Fibroblast of skin of right biceps (primary cell): ENCODE measurements around the gene ROBO1.

ENCODE experiments used
- DNase-seq: peaks from one replicate; pipeline ENCODE4 v3.0.0-alpha.2; 2013

Gene ROBO1

GRCh38 chr3:78580681-78581080, 1187.1 kb downstream of the ROBO1 start:
- DNase-seq: peak; percentile 8

DNA sequence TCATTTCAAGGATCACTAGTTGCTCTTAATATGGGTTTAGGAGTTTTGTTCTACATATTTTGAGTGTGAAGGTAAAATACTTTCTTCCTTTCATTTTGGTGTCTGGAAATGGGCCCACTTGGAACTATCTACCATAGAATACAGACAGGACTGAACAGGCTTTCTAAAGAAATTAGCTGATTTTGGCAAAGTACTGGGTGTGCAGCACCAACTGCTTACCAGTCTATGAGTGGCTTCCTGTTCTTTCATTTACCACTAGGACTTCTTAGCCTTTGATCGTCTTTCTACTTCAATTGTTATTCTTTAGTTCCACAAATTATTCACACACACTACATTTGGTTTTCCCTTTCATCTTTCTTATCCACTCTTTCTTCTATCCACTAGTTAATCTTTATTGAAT, 1196.3 kb downstream of the ROBO1 start:
- DNase-seq: no peak

DNA sequence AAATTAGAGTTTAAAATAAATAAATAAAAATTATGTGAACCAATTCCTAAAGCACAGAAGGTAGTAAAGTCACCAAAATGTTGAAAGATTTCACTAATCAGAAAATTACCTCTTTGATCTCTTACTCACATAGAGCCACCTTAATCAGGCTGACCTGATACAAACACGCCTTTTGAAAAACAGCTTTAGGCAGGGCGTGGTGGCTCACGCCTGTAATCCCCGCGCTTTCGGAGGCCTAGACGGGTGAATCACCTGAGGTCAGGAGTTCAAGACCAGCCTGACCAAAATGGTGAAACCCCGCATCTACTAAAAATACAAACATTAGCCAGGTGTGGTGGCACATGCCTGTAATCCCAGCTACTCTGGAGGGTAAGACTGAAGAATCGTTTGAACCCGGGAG, 1197.3 kb downstream of the ROBO1 start:
- DNase-seq: no peak

- DNase-seq: no peak
Observed at GRCh38 chr3:78569804-78570203, 1198.0 kb downstream of the ROBO1 start.

DNA sequence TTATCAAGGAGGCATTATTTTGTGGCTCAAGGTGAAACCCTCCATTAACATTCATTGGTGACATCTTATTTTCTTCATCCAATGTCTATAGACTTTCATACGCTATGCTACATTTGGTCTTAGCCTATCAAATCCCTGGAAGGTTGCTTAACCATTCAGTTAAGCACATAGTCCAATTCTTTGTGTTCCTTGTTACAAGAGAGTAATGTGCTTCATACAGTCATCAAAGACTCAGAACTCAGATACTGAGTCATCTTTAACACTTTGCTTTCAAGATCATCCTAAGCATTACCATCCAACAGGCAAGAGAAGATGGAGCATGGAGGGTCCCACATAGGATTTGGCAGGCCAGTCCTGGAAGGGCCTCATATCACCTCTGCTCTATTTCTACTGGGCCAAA, 1202.1 kb downstream of the ROBO1 start:
- DNase-seq: no peak

DNA sequence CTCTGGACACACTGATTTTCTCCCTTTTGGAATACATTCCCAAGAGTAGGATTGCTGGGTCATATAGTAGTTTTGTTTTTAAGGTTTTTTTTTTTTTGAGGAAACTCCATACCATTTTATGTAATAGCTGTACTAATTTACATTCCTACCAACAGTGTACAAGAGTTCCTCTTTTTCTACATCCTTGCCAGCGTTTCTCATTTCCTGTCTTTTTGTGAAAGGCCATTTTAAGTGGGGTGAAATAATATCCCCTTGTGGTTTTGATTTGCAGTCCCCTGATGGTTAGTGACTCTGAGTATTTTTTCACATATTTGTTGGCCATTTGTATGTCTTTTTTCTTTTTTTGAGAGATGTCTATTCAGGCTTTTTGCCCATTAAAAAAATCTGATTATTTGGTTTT, 1205.5 kb downstream of the ROBO1 start:
- no peak for DNase-seq
